ENCODE results near the gene TTF2.

GRCh38 chr1:117049857-117050256, 10.3 kb upstream of the TTF2 start:
- TF ChIP-seq CTCF (IDR thresholded peaks at IDR 0.05) (no peak), POLR2A (IDR thresholded peaks at IDR 0.05) (no peak)

Measured in ovary (tissue), 3 donors.